Neural cell (in vitro differentiated cells): ENCODE results near the gene CLCA1. TPM values are rescaled to one million over a fixed set of nuclear protein-coding genes. Genes with fewer than 3 reads are reported as not detected.

ENCODE experiments used
- H2AFZ ChIP-seq: fragments of 200-600, 300-800 bp; sonication (generic), shearing (Covaris generic); 2 replicates; pipeline ENCODE4 v1.6.0; 2014; ENCODE audit warnings: low read depth, mild to moderate bottlenecking, antibody characterized with exemption, low read length, moderate library complexity
- H3F3A ChIP-seq: fragments of 200-600 bp; shearing (Covaris generic); 2 replicates; pipeline ENCODE4 v1.6.1; 2016; ENCODE audit warnings: mild to moderate bottlenecking, moderate library complexity, mixed read lengths, antibody characterized with exemption, low read length; ENCODE audit not compliant: insufficient read depth, poor library complexity, severe bottlenecking
- H3K27ac ChIP-seq: fragments of 200-600, 300-800 bp; sonication (generic), shearing (Covaris generic); 2 replicates; pipeline ENCODE4 v1.5.1; 2014; ENCODE audit warnings: mild to moderate bottlenecking, low read length, moderate library complexity
- H3K27me3 ChIP-seq: fragments of 300-800, 200-600 bp; sonication (generic), shearing (Covaris generic); 2 replicates; pipeline ENCODE4 v1.6.0; 2014; ENCODE audit warnings: mild to moderate bottlenecking, low read depth, low read length, moderate library complexity; ENCODE audit not compliant: insufficient read depth
- H3K36me3 ChIP-seq: fragments of 300-800, 200-600 bp; sonication (generic), shearing (Covaris generic); 2 replicates; pipeline ENCODE4 v1.5.1; 2014; ENCODE audit warnings: mild to moderate bottlenecking, antibody characterized with exemption, low read length, moderate library complexity; ENCODE audit not compliant: insufficient read depth
- H3K4me2 ChIP-seq: fragments of 300-800, 200-600 bp; sonication (generic), shearing (Covaris generic); 2 replicates; pipeline ENCODE4 v1.6.0; 2014; ENCODE audit warnings: mild to moderate bottlenecking, low read length
- H3K4me3 ChIP-seq: fragments of 300-800, 200-600 bp; sonication (generic), shearing (Covaris generic); 2 replicates; pipeline ENCODE4 v1.5.1; 2014; ENCODE audit warnings: mild to moderate bottlenecking, low read length, moderate library complexity
- H3K79me2 ChIP-seq: fragments of 200-600 bp; shearing (Covaris generic); replicated peaks from 2 replicates; pipeline ENCODE4 v1.6.0; 2014; ENCODE audit warnings: mild to moderate bottlenecking, low read length, moderate library complexity; ENCODE audit not compliant: insufficient read depth
- H3K9ac ChIP-seq: fragments of 300-800, 200-600 bp; sonication (generic), shearing (Covaris generic); 2 replicates; pipeline ENCODE4 v1.6.1; 2016; ENCODE audit warnings: mild to moderate bottlenecking, low read length, mixed read lengths
- H3K9me2 ChIP-seq: fragments of 200-600 bp; shearing (Covaris generic); 2 replicates; pipeline ENCODE4 v1.6.1; 2016; ENCODE audit warnings: mild to moderate bottlenecking, low read length, mixed read lengths; ENCODE audit not compliant: insufficient read depth
- H3K9me3 ChIP-seq: fragments of 200-600, 300-800 bp; sonication (generic), shearing (Covaris generic); 2 replicates; pipeline ENCODE4 v1.6.1; 2016; ENCODE audit warnings: mild to moderate bottlenecking, mixed run types, low read length, moderate library complexity, mixed read lengths
- H4K20me1 ChIP-seq: fragments of 200-600 bp; shearing (Covaris generic); 2 replicates; pipeline ENCODE4 v1.6.1; 2016; ENCODE audit warnings: mild to moderate bottlenecking, mixed run types; ENCODE audit not compliant: insufficient read depth
- CTCF ChIP-seq: fragments of 450-650 bp; IDR thresholded peaks from 2 replicates; pipeline ENCODE4 v1.5.1; 2014; ENCODE audit warnings: antibody characterized with exemption, mild to moderate bottlenecking, moderate library complexity; ENCODE audit not compliant: poor library complexity, severe bottlenecking
- EP300 ChIP-seq: fragments of 450-650 bp; conservative IDR thresholded peaks from 2 replicates; pipeline ENCODE4 v1.6.1; 2014; ENCODE audit warnings: antibody characterized with exemption, mild to moderate bottlenecking, moderate library complexity; ENCODE audit not compliant: poor library complexity, severe bottlenecking
- EZH2 ChIP-seq: fragments of 200-600, 300-800 bp; shearing (Covaris generic), sonication (generic); IDR thresholded peaks from 2 replicates; pipeline ENCODE4 v1.6.1; 2014; ENCODE audit warnings: antibody characterized with exemption, low read length, borderline replicate concordance, mild to moderate bottlenecking; ENCODE audit not compliant: insufficient read depth, poor library complexity, severe bottlenecking
- MXI1 ChIP-seq: fragments of 450-650 bp; conservative IDR thresholded peaks from 2 replicates; pipeline ENCODE4 v1.6.1; 2014; ENCODE audit warnings: antibody characterized with exemption, mild to moderate bottlenecking; ENCODE audit not compliant: poor library complexity, severe bottlenecking
- POLR2AphosphoS5 ChIP-seq: IDR thresholded peaks from 2 replicates; pipeline ENCODE4 v1.6.1; 2012
- RAD21 ChIP-seq: fragments of 450-650 bp; conservative IDR thresholded peaks from 2 replicates; pipeline ENCODE4 v1.6.1; 2014; ENCODE audit warnings: antibody characterized with exemption, mild to moderate bottlenecking, moderate library complexity
- REST ChIP-seq: IDR thresholded peaks from 2 replicates; pipeline ENCODE4 v1.6.1; 2012; ENCODE audit warnings: borderline replicate concordance
- SMC3 ChIP-seq: fragments of 450-650 bp; conservative IDR thresholded peaks from 2 replicates; pipeline ENCODE4 v1.6.1; 2014; ENCODE audit warnings: antibody characterized with exemption, mild to moderate bottlenecking, moderate library complexity; ENCODE audit not compliant: poor library complexity
- TAF1 ChIP-seq: IDR thresholded peaks from 2 replicates; pipeline ENCODE4 v1.6.1; 2012; ENCODE audit warnings: low read depth
- polyA plus RNA-seq: library from polyadenylated mRNA; depleted of rRNA; stranded (reverse); fragments of >200 nt; gene quantifications from 2 replicates; pipeline ENCODE4 v1.2.3, GENCODE V29; 2014

CLCA1 gene
- polyA plus RNA-seq, 1 donor from 2014 or later: not detected

- no peak for TF ChIP-seq CTCF
These were observed 7.7 kb upstream of the CLCA1 start (continued) for GRCh38 chr1:86460998-86461397.

GRCh38 chr1:86461482-86461881 lies 7.2 kb upstream of the CLCA1 start:
- no peaks in the 10 kb centered on the region for H3K9me2 ChIP-seq
- H3K9ac ChIP-seq: no peak overlapping the region
- H3K4me2 ChIP-seq: no peak overlapping the region
- no peak overlapping the region for H3K27ac ChIP-seq
- no peaks in the 10 kb centered on the region for H3K27me3 ChIP-seq
- H3K79me2 ChIP-seq: no peaks in the 10 kb centered on the region
- no peak overlapping the region for H3K4me3 ChIP-seq
- no peaks in the 10 kb centered on the region for H3K36me3 ChIP-seq
- no peak for TF ChIP-seq POLR2AphosphoS5
- TF ChIP-seq CTCF: no peak
- no peak for TF ChIP-seq MXI1
- no peak for TF ChIP-seq REST
- TF ChIP-seq RAD21: no peak
- no peak for TF ChIP-seq EP300
- TF ChIP-seq EZH2: no peak
- no peak for TF ChIP-seq TAF1
- TF ChIP-seq SMC3: no peak
- no peak overlapping the region for H2AFZ ChIP-seq
- no peaks in the 10 kb centered on the region for H3K9me3 ChIP-seq
- H4K20me1 ChIP-seq: no peaks in the 10 kb centered on the region
- no peaks in the 10 kb centered on the region for H3F3A ChIP-seq

GRCh38 chr1:86464819-86465218 lies 3.9 kb upstream of the CLCA1 start:
- Histone ChIP-seq H3K9me3 (no peaks in the 10 kb centered on the region), H2AFZ (no peak overlapping the region), H3K79me2 (no peaks in the 10 kb centered on the region), H3K27ac (no peak overlapping the region), H3K36me3 (no peaks in the 10 kb centered on the region), H3K4me3 (no peak overlapping the region), H3K9ac (no peak overlapping the region), H3K4me2 (no peak overlapping the region), H3K27me3 (no peaks in the 10 kb centered on the region), H3F3A (no peaks in the 10 kb centered on the region), H3K9me2 (no peaks in the 10 kb centered on the region), H4K20me1 (no peaks in the 10 kb centered on the region)
- no peak for TF ChIP-seq MXI1
- TF ChIP-seq EP300: no peak
- TF ChIP-seq SMC3: no peak
- no peak for TF ChIP-seq RAD21
- TF ChIP-seq EZH2: no peak
- no peak for TF ChIP-seq POLR2AphosphoS5
- no peak for TF ChIP-seq CTCF
- no peak for TF ChIP-seq REST
- TF ChIP-seq TAF1: no peak
